SU-DHL-6 (cell line): ENCODE measurements around the gene SMAD3.

ENCODE experiments used
- H2AFZ ChIP-seq: fragments of 200-600 bp; sonication (generic); 2 replicates; pipeline ENCODE4 v1.6.1; 2014; ENCODE audit warnings: low read depth, mild to moderate bottlenecking, moderate library complexity, mixed read lengths, antibody characterized with exemption, low read length; ENCODE audit not compliant: severe bottlenecking
- H3F3A ChIP-seq: fragments of 200-600 bp; shearing (Covaris generic); 2 replicates; pipeline ENCODE4 v1.6.0; 2016; ENCODE audit warnings: antibody characterized with exemption, mild to moderate bottlenecking; ENCODE audit not compliant: insufficient read depth
- H3K27ac ChIP-seq: fragments of 200-600 bp; sonication (generic); 2 replicates; pipeline ENCODE4 v1.5.1; 2016; ENCODE audit warnings: low read depth, mild to moderate bottlenecking, low read length, moderate library complexity, mixed read lengths
- H3K27me3 ChIP-seq: fragments of 200-600 bp; sonication (generic), shearing (Covaris generic); 2 replicates; pipeline ENCODE4 v1.6.0; 2014; ENCODE audit warnings: mild to moderate bottlenecking, low read length
- H3K36me3 ChIP-seq: fragments of 200-600 bp; sonication (generic); 2 replicates; pipeline ENCODE4 v1.6.1; 2014; ENCODE audit warnings: mild to moderate bottlenecking, low read length, mixed read lengths
- H3K4me2 ChIP-seq: fragments of 300-600, 200-600 bp; shearing (Covaris generic), sonication (generic); 2 replicates; pipeline ENCODE4 v1.6.0; 2014; ENCODE audit warnings: low read length, low read depth, mild to moderate bottlenecking; ENCODE audit not compliant: poor library complexity, severe bottlenecking
- H3K4me3 ChIP-seq: fragments of 200-600 bp; sonication (generic); 2 replicates; pipeline ENCODE4 v1.5.1; 2014; ENCODE audit warnings: antibody characterized with exemption, low read length, mild to moderate bottlenecking, mixed read lengths; ENCODE audit not compliant: insufficient read depth, poor library complexity, severe bottlenecking
- H3K79me2 ChIP-seq: fragments of 200-600 bp; sonication (generic); 2 replicates; pipeline ENCODE4 v1.6.1; 2014; ENCODE audit warnings: mild to moderate bottlenecking, low read length, moderate library complexity; ENCODE audit not compliant: insufficient read depth
- H3K9ac ChIP-seq: fragments of 200-600 bp; sonication (generic); 2 replicates; pipeline ENCODE4 v1.7.0; 2014; ENCODE audit warnings: mild to moderate bottlenecking, low read length
- H3K9me2 ChIP-seq: fragments of 200-600 bp; sonication (generic); replicated peaks from 2 replicates; pipeline ENCODE4 v1.6.1; 2014; ENCODE audit warnings: low read length; ENCODE audit not compliant: insufficient read depth
- H3K9me3 ChIP-seq: fragments of 200-600 bp; sonication (generic); 2 replicates; pipeline ENCODE4 v1.6.1; 2014; ENCODE audit warnings: low read length, mixed read lengths; ENCODE audit not compliant: insufficient read depth
- H4K20me1 ChIP-seq: fragments of 200-600 bp; sonication (generic); 2 replicates; pipeline ENCODE4 v1.6.1; 2014; ENCODE audit warnings: low read depth, mild to moderate bottlenecking, antibody characterized with exemption, low read length, moderate library complexity, mixed read lengths
- CTCF ChIP-seq: fragments of 200-600 bp; sonication (generic); IDR thresholded peaks from one replicate; pipeline ENCODE4 v1.5.1; 2017; ENCODE audit warnings: antibody characterized with exemption, mild to moderate bottlenecking, low read length, moderate library complexity; ENCODE audit not compliant: insufficient read depth, poor library complexity, severe bottlenecking
- EZH2phosphoT487 ChIP-seq: fragments of 200-600 bp; sonication (generic), shearing (Covaris generic); conservative IDR thresholded peaks from 2 replicates; pipeline ENCODE4 v1.6.1; 2018; ENCODE audit warnings: mild to moderate bottlenecking, antibody characterized with exemption, low read length, moderate library complexity, mixed read lengths

SMAD3 gene

DNA sequence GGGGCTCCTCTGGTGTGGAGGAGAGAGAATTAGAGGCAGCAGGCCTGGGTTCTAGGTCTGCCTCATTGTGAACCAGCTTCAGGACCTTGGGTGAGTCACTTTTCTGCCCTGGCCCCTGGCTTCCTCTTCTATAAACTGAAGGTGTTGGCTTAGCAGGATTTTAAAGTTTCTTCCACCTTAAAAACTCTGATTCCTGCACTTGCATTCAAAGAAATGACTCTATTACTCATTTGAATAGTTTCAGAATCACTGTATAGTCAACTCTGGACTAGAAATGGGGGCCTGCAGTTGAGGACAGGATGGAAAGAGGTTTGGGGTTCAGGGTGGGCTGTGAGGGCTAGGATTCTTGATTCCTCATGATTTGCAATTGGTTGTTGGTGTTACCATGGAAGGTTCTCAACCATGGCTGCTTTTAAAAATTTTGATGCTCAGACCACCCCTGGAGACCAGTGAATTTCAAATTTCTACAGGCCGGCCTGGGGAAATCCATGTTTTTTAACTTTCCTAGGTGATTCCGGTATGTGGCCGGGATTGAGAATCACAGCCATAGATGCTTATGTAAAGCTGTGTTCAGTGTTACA is 19.9 kb downstream of the SMAD3 start:
- Histone ChIP-seq H3K4me3 (peak overlapping the region; percentile 17), H3K36me3 (no peaks in the 10 kb centered on the region), H3K79me2 (peaks cover 13% of the 10 kb centered on the region; the same call in 1 of the 2 replicates), H3K9ac (peak overlapping the region; percentile 35), H3K27me3 (no peaks in the 10 kb centered on the region), H3K9me2 (no peaks in the 10 kb centered on the region), H3K9me3 (no peaks in the 10 kb centered on the region), H3K4me2 (peak overlapping the region; percentile 51), H3K27ac (peak overlapping the region; percentile 77), H4K20me1 (no peaks in the 10 kb centered on the region), H2AFZ (no peak overlapping the region), H3F3A (peaks cover 58% of the 10 kb centered on the region)
- TF ChIP-seq CTCF: no peak
- TF ChIP-seq EZH2phosphoT487: no peak

GRCh38 chr15:67085818-67086636 is 20.6 kb downstream of the SMAD3 start:
- H4K20me1 ChIP-seq: no peaks in the 10 kb centered on the region
- H3K27ac ChIP-seq: peak overlapping the region; percentile 77
- peaks cover 12% of the 10 kb centered on the region; the same call in 1 of the 2 replicates for H3K79me2 ChIP-seq
- no peaks in the 10 kb centered on the region for H3K36me3 ChIP-seq
- H3F3A ChIP-seq: peaks cover 52% of the 10 kb centered on the region
- no peaks in the 10 kb centered on the region for H3K27me3 ChIP-seq
- peak overlapping the region; percentile 51 for H3K4me2 ChIP-seq
- H3K9me2 ChIP-seq: no peaks in the 10 kb centered on the region
- no peak overlapping the region for H3K4me3 ChIP-seq
- no peak overlapping the region for H2AFZ ChIP-seq
- H3K9ac ChIP-seq: peak overlapping the region; percentile 35
- TF ChIP-seq CTCF (no peak), EZH2phosphoT487 (no peak)
- no peaks in the 10 kb centered on the region for H3K9me3 ChIP-seq

GRCh38 chr15:67086637-67086914 is 21.2 kb downstream of the SMAD3 start:
- TF ChIP-seq CTCF (no peak), EZH2phosphoT487 (no peak)
- no peaks in the 10 kb centered on the region for H4K20me1 ChIP-seq
- peaks cover 9% of the 10 kb centered on the region; the same call in 1 of the 2 replicates for H3K79me2 ChIP-seq
- H3K4me2 ChIP-seq: peak overlapping the region; percentile 51
- no peak overlapping the region for H3K4me3 ChIP-seq
- peak overlapping the region; percentile 23 for H3K9ac ChIP-seq
- no peak overlapping the region for H2AFZ ChIP-seq
- no peaks in the 10 kb centered on the region for H3K9me2 ChIP-seq
- no peaks in the 10 kb centered on the region for H3K9me3 ChIP-seq
- no peaks in the 10 kb centered on the region for H3K27me3 ChIP-seq
- H3K36me3 ChIP-seq: no peaks in the 10 kb centered on the region
- peaks cover 52% of the 10 kb centered on the region for H3F3A ChIP-seq
- H3K27ac ChIP-seq: peak overlapping the region; percentile 77
